Left lung (tissue), 10 donors: ENCODE data around the gene KCNH2. TPM values are rescaled to one million over a fixed set of nuclear protein-coding genes. Genes with fewer than 3 reads are reported as not detected.

ENCODE experiments used
- ATAC-seq: fragments of 200-7000 bp; cut with Tn5 transposase; one replicate; pipeline ENCODE4 v1.9.1; 2020; ENCODE audit warnings: moderate library complexity
- DNase-seq, 4 donors: peaks; one replicate each; pipeline ENCODE4 v3.0.0-alpha.2; 2013 to 2020
- H3K27ac ChIP-seq, 2 donors: fragments of 200-600 bp; sonication (generic) in 1 of 2; one replicate each; pipeline versions ENCODE4 v1.5.0 to v1.8.0; 2020 to 2021
- H3K27me3 ChIP-seq, 2 donors: fragments of 200-600 bp; sonication (generic) in 1 of 2; one replicate each; pipeline versions ENCODE4 v1.5.0 to v1.8.0; 2020 to 2021
- H3K36me3 ChIP-seq, 2 donors: fragments of 200-600 bp; sonication (generic) in 1 of 2; one replicate each; pipeline versions ENCODE4 v1.5.0 to v1.8.0; 2020 to 2021
- H3K4me1 ChIP-seq, 2 donors: fragments of 200-600 bp; one replicate each; pipeline ENCODE4 v1.8.0; 2021
- H3K4me3 ChIP-seq, 2 donors: fragments of 200-600 bp; sonication (generic) in 1 of 2; one replicate each; pipeline versions ENCODE4 v1.5.0 to v1.8.0; 2020 to 2021; ENCODE audit warnings: mild to moderate bottlenecking in 1 of 2
- H3K9me3 ChIP-seq, 2 donors: fragments of 200-600 bp; sonication (generic) in 1 of 2; one replicate each; pipeline versions ENCODE4 v1.5.0 to v1.8.0; 2020 to 2021
- CTCF ChIP-seq, 2 donors: fragments of 200-600 bp; sonication (generic) in 1 of 2; IDR thresholded peaks; one replicate each; pipeline versions ENCODE4 v1.5.0 to v1.8.0; 2021; ENCODE audit warnings: antibody characterized with exemption in 2 of 2
- intact Hi-C, 2 donors: fragments of 100-400 bp; cut with DNase I; formaldehyde crosslinking; loops; one replicate each; pipeline versions ENCODE4 v1.11.2 to v1.14.2; 2022
- polyA plus RNA-seq, 6 donors: library from polyadenylated mRNA; unstranded; fragments of 120-200 nt; gene quantifications; one replicate each; pipeline ENCODE4 v1.2.1, GENCODE V29; 2013; ENCODE audit not compliant: insufficient read length in 6 of 6
- total RNA-seq, 2 donors: library from RNA; stranded (reverse); fragmentation: NEBNext Ultra II Directional; extraction: Animal tissue kit (Norgen Biotek cat#: 25700); gene quantifications; one replicate each; pipeline ENCODE4 v1.2.1, GENCODE V29; 2021
- donor health status: DM: no; HTN: yes; CAD: no.
- donor health status: DM: no; HTN: no; CAD: no.

Gene KCNH2
- total and polyA plus RNA-seq, 8 donors: 0.82 to 5.3 (median 4.2) TPM

GRCh38 chr7:150990416-150991186, 12.5 kb upstream of the KCNH2 start, which contains the start of gene NOS3:
NOS3 (plus strand) TSS chr7:150991017; CDS start chr7:150993804, 2,787 bp downstream.
- intact Hi-C loops: no loop called here
- DNase-seq (peak in 1 of 4 donors; percentile 40), ATAC-seq (no peak)
- no peaks in the 10 kb centered on the region for H3K36me3 ChIP-seq
- no peak within 1 kb of the TSS for H3K27ac ChIP-seq
- H3K4me1 ChIP-seq: peaks cover 3 to 44% of the 10 kb centered on the region in 2 donors
- no peak for TF ChIP-seq CTCF (IDR thresholded peaks at IDR 0.05)
- H3K4me3 ChIP-seq: no peak within 1 kb of the TSS
- H3K9me3 ChIP-seq: peaks cover 0 to 12% of the 10 kb centered on the region in 2 donors
- H3K27me3 ChIP-seq: peaks cover 0 to 30% of the 10 kb centered on the region in 2 donors

GRCh38 chr7:150989456-150989855, 11.3 kb upstream of the KCNH2 start:
- peaks cover 0 to 12% of the 10 kb centered on the region in 2 donors for H3K9me3 ChIP-seq
- H3K27ac ChIP-seq: peak overlapping the region in 1 of 2 donors; percentile 55
- H3K27me3 ChIP-seq: peaks cover 3 to 40% of the 10 kb centered on the region in 2 donors
- peaks cover 3 to 37% of the 10 kb centered on the region in 2 donors for H3K4me1 ChIP-seq
- TF ChIP-seq CTCF (IDR thresholded peaks at IDR 0.05): no peak
- no peak for ATAC-seq
- DNase-seq: peak in 1 of 4 donors; percentile 55
- no peak overlapping the region for H3K4me3 ChIP-seq
- intact Hi-C loops: loop anchor here in 1 of 2 donors (5.0 kb wide), 1 partner anchor 92 kb away; no protein-coding TSS in a partner anchor
- no peaks in the 10 kb centered on the region for H3K36me3 ChIP-seq

GRCh38 chr7:150988230-150989226, 10.4 kb upstream of the KCNH2 start:
- ATAC-seq (peak; percentile 64), DNase-seq (peak in 2 of 4 donors; percentile 75 to 79)
- Histone ChIP-seq H3K27me3 (peaks cover 7 to 47% of the 10 kb centered on the region in 2 donors), H3K36me3 (no peaks in the 10 kb centered on the region), H3K4me1 (peaks cover 3 to 27% of the 10 kb centered on the region in 2 donors), H3K9me3 (peaks cover 0 to 12% of the 10 kb centered on the region in 2 donors), H3K27ac (peak overlapping the region in 1 of 2 donors; percentile 55), H3K4me3 (no peak overlapping the region)
- intact Hi-C loops: loop anchor here in 1 of 2 donors (5.0 kb wide), 1 partner anchor 91 kb away; no protein-coding TSS in a partner anchor
- peak; percentile 80 to 82 for TF ChIP-seq CTCF (IDR thresholded peaks at IDR 0.05)

- Histone ChIP-seq H3K4me3 (no peak overlapping the region), H3K36me3 (no peaks in the 10 kb centered on the region), H3K27ac (no peak overlapping the region), H3K27me3 (peaks cover 7 to 67% of the 10 kb centered on the region in 2 donors), H3K9me3 (peaks cover 0 to 12% of the 10 kb centered on the region in 2 donors), H3K4me1 (peaks cover 3 to 27% of the 10 kb centered on the region in 2 donors)
- intact Hi-C loops: loop anchor here in 1 of 2 donors (5.0 kb wide), 1 partner anchor 89 kb away; no protein-coding TSS in a partner anchor
- peak in 1 of 4 donors; percentile 37 for DNase-seq
- TF ChIP-seq CTCF (IDR thresholded peaks at IDR 0.05): no peak
- ATAC-seq: no peak
Measured at GRCh38 chr7:150986556-150986955, 8.4 kb upstream of the KCNH2 start.
